ENCODE measurements around the gene TNFRSF1B.

Gene TNFRSF1B

DNA sequence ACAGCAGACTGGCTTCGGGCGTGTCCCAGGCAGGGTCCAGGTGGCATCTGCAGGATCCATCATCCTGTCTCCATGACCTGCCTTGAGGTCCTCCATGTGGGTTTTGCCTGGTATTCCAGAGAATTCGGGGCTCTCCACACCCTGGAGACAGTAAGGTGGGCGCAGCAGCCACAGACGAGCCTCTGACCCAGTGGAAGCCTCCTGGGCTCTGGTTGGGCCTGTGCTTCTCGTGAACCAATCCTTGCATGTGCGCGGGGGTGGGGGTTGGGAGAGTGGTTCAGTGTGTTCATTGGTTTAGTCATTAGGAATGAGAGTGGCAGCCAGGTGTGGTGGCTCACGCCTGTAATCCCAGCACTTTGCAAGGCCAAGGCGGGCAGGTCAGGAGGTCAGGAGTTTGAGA, 32.1 kb upstream of the TNFRSF1B start:
- TF ChIP-seq, protein P1, sequence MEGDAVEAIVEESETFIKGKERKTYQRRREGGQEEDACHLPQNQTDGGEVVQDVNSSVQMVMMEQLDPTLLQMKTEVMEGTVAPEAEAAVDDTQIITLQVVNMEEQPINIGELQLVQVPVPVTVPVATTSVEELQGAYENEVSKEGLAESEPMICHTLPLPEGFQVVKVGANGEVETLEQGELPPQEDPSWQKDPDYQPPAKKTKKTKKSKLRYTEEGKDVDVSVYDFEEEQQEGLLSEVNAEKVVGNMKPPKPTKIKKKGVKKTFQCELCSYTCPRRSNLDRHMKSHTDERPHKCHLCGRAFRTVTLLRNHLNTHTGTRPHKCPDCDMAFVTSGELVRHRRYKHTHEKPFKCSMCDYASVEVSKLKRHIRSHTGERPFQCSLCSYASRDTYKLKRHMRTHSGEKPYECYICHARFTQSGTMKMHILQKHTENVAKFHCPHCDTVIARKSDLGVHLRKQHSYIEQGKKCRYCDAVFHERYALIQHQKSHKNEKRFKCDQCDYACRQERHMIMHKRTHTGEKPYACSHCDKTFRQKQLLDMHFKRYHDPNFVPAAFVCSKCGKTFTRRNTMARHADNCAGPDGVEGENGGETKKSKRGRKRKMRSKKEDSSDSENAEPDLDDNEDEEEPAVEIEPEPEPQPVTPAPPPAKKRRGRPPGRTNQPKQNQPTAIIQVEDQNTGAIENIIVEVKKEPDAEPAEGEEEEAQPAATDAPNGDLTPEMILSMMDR (conservative IDR thresholded peaks at IDR 0.05; ENCODE audit: low read depth): no peak
- peak overlapping the region; percentile 83; the same call in 1 of the 2 replicates for H3K27ac ChIP-seq
- ChIA-PET POLR2A (ENCODE audit: low non-redundant PET) (no interaction called here), CTCF (interaction anchor here (1.0 kb wide), 1 partner anchor 10 kb away, joined by 6 read pairs; no protein-coding TSS in a partner anchor)
- DNase-seq (ENCODE audit: low spot score): no peak

DNA sequence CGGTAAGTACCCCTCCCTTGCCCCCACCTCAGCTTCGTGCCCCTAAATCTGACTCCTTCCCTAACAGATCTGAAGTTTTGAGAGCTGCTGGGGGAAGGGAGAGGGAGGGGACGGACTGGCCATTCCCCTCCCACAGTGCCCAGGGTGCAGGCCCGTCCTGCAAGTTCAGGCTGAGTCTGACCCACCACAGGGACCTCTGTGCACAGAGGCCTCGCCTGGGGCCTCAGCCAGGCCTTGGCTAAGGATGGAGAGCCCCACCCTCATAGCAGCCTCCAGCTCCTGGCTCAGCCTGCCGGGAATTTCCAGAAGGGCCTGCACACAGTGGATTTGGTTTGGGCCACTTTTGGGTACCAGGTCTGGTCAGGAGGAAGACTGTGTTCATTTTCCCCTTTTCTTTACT, 31.2 kb upstream of the TNFRSF1B start:
- ChIA-PET POLR2A (ENCODE audit: low non-redundant PET) (no interaction called here), CTCF (interaction anchor here (1.0 kb wide), 1 partner anchor 11 kb away, joined by 6 read pairs; no protein-coding TSS in a partner anchor)
- TF ChIP-seq, protein P1 (conservative IDR thresholded peaks at IDR 0.05; ENCODE audit: low read depth): no peak
- DNase-seq (ENCODE audit: low spot score): no peak
- peak overlapping the region; percentile 83 for H3K27ac ChIP-seq

DNA sequence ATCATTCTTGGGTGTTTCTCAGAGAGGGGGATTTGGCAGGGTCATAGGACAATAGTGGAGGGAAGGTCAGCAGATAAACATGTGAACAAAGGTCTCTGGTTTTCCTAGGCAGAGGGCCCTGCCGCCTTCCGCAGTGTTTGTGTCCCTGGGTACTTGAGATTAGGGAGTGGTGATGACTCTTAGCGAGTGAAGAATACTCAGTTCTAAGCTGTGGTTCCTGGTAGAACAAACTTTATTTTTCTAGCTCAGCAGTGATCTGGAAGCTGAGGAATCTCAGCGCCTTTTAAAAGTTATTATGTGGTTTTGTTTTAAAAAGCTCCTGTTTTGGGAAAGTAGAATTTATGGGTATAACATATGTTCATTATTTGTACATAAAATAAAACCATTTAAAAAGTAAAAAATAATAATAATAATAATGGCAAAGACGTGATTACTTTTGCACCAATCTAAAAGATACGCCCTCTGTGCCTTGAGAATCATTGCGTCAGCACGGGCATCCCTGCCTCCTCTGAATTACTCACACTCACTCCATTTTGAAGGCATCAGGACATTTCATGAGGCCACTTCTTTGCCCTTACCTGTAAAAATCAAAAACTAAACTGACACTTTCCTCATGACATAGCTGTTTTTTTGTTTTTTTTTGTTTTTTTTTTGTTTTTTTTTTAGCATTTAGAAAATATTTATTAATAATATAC, 29.7 kb upstream of the TNFRSF1B start:
- POLR2A ChIA-PET (ENCODE audit: low non-redundant PET): no interaction called here
- TF ChIP-seq, protein P1 (conservative IDR thresholded peaks at IDR 0.05; ENCODE audit: low read depth): no peak
- no peak for DNase-seq (ENCODE audit: low spot score)
- H3K27ac ChIP-seq: no peak overlapping the region
- CTCF ChIA-PET: interaction anchor here (0.6 to 0.7 kb wide), 2 partner anchors 49 to 103 kb away, joined by 3 read pairs; no protein-coding TSS in a partner anchor

DNA sequence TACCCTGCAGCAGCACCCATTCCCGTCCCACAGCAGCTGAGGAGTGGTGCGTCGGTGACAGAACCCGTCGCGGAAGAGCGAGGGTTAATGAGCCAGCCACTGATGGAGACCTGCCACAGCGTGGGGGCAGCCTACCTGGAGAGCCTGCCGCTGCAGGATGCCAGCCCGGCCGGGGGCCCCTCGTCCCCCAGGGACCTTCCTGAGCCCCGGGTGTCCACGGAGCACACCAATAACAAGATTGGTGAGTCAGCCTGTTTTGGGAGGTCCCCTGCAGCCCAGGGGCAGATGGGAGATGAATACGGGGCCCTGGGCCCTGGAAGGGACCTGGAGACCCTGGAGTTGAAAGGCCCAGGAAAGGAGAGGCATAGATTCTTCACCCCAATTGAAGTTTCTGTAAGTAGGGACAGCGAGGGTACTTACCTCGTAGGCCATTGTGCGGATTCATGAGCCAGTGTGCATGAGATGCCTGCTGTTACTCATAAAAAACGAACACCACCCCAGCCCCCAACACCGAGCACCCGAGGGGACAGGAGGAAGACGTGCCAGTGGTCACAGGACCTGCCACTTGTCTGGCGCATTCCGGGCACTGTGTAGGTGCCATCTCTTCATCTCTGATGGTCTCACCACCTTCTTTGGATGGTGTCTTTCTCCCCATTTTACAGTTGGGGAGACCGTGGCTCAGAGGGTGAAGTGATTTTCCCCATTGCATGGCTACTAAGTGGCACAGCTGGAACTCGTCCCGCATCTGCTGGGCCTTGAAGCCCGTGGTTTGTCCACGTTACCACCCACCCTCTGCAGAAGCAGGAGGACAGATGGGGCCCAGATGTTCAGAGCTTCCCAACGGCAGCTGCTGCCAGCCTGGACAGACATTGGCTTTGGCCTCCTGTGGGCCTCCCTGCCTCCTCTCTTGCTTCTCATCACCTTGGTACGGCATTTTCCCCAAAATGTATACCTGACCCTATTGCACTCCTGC, 28.3 kb upstream of the TNFRSF1B start:
- POLR2A ChIA-PET (ENCODE audit: low non-redundant PET): no interaction called here

DNA sequence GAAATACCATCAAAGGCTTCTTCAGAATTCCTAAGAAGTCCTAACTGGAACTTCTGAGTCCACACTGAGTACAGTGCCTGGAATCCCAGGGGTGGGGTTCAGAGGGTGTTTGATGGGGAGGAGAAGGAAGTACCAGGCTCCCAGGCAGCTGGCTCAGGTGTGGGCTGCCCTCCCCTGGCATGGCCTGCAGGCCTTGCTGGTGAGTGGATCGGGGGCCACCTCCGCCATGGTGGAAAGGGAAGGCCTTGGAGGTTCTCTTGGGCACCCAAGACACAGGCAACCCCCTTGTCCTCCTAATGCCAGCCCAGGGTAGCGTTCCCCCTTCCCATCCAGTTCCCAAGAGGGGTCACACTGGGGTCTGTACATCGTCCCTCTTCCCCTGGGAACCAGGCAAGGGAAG, 26.8 kb upstream of the TNFRSF1B start:
- ChIA-PET POLR2A (ENCODE audit: low non-redundant PET) (no interaction called here), CTCF (interaction anchor here (0.6 to 1.5 kb wide), 2 partner anchors 15 to 16 kb away, joined by 3 to 5 read pairs; no protein-coding TSS in a partner anchor)
- TF ChIP-seq, protein P1 (conservative IDR thresholded peaks at IDR 0.05; ENCODE audit: low read depth): no peak
- no peak for DNase-seq (ENCODE audit: low spot score)
- peak overlapping the region; percentile 41 for H3K27ac ChIP-seq

More for the DNA sequence above, 28.3 kb upstream of the TNFRSF1B start:
- DNase-seq (ENCODE audit: low spot score): no peak
- CTCF ChIA-PET: interaction anchor here (1.0 kb wide), 1 partner anchor 14 kb away, joined by 4 read pairs; no protein-coding TSS in a partner anchor
- TF ChIP-seq, protein P1 (conservative IDR thresholded peaks at IDR 0.05; ENCODE audit: low read depth): no peak
- H3K27ac ChIP-seq: no peak overlapping the region

DNA sequence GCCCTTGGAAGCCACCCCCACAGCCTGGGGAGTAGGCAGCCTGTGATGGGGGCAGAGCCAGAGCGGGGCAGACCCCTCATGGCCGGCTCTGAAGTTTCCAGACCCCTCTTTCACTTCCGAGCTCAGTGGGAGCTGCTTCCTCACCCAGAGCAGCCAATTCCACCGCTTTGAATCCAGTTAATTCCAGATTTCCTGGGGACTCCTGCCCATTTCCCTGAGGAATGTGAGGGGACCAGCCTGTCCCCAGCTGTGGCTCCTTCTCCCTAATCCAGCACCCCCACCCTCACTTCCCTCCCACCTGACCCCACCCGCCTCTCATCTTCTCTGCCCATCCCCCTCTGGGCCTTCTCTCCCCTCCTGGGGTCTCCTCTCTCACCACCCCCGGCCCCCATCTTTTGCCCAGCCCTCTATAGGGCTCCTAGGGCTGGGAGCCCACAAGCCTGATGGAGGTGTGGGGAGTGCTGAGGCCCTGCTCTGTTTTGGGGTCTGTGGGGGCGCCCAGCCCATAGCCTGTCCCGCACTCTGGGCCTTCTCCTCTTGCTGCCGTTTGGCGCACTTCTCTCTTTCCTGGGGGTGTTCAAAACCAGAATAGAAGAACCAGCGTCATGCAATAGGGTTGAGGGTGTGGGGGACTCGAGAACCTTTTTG, 26.2 kb upstream of the TNFRSF1B start:
- POLR2A ChIA-PET (ENCODE audit: low non-redundant PET): no interaction called here

More for the DNA sequence above, 26.2 kb upstream of the TNFRSF1B start:
- TF ChIP-seq, protein P1 (conservative IDR thresholded peaks at IDR 0.05; ENCODE audit: low read depth): no peak
- DNase-seq (ENCODE audit: low spot score): no peak
- CTCF ChIA-PET: interaction anchor here (0.6 to 1.5 kb wide), 2 partner anchors 17 to 77 kb away, joined by 3 to 5 read pairs; no protein-coding TSS in a partner anchor
- peak overlapping the region; percentile 41; the same call in 1 of the 2 replicates for H3K27ac ChIP-seq
